Chondrocyte (in vitro differentiated cells): Measurements from ENCODE around the gene MYO1D. TPM values are rescaled to one million over a fixed set of nuclear protein-coding genes. Genes with fewer than 3 reads are reported as not detected.

Experiments used
- DNase-seq: peaks from one replicate; pipeline ENCODE4 v3.0.0; 2021; ENCODE audit warnings: mixed read lengths, low spot score
- H3K27ac Mint-ChIP-seq: one replicate; pipeline ENCODE4 v1.8.0; 2021; ENCODE audit warnings: mild to moderate bottlenecking, moderate library complexity, mixed read lengths; ENCODE audit not compliant: unreplicated experiment
- H3K27me3 Mint-ChIP-seq: 2 replicates; pipeline ENCODE4 v1.8.0; 2021; ENCODE audit warnings: low read depth, mixed read lengths
- H3K36me3 Mint-ChIP-seq: 2 replicates; pipeline ENCODE4 v1.8.0; 2021; ENCODE audit warnings: low read depth, mixed read lengths
- H3K4me1 Mint-ChIP-seq: 2 replicates; pipeline ENCODE4 v1.8.0; 2021; ENCODE audit warnings: low read depth, mild to moderate bottlenecking, mixed read lengths
- H3K4me3 Mint-ChIP-seq: one replicate; pipeline ENCODE4 v1.8.0; 2021; ENCODE audit warnings: mild to moderate bottlenecking, moderate library complexity, mixed read lengths; ENCODE audit not compliant: unreplicated experiment
- H3K9me3 Mint-ChIP-seq: 2 replicates; pipeline ENCODE4 v1.8.0; 2021; ENCODE audit warnings: low read depth, mixed read lengths
- total RNA-seq: library from RNA; stranded (reverse); gene quantifications from 3 replicates; pipeline ENCODE4 v1.2.1, GENCODE V29; 2021
- TF ChIP-seq, protein P1 (sequence below): fragments of 200-600 bp; sonication (generic); IDR thresholded peaks from 2 replicates; pipeline ENCODE4 v1.5.0; 2021; ENCODE audit warnings: antibody characterized with exemption, mild to moderate bottlenecking, moderate library complexity

Gene MYO1D
- total RNA-seq, 1 donor from 2014 or later, result 107 TPM

GRCh38 chr17:32602396-32602795, 274.5 kb downstream of the MYO1D start:
- no peak overlapping the region for H3K4me3 Mint-ChIP-seq
- H3K27me3 Mint-ChIP-seq, result no peaks in the 10 kb centered on the region
- H3K9me3 Mint-ChIP-seq, result peaks cover 12% of the 10 kb centered on the region
- peaks cover 37% of the 10 kb centered on the region for H3K36me3 Mint-ChIP-seq
- TF ChIP-seq, protein P1, sequence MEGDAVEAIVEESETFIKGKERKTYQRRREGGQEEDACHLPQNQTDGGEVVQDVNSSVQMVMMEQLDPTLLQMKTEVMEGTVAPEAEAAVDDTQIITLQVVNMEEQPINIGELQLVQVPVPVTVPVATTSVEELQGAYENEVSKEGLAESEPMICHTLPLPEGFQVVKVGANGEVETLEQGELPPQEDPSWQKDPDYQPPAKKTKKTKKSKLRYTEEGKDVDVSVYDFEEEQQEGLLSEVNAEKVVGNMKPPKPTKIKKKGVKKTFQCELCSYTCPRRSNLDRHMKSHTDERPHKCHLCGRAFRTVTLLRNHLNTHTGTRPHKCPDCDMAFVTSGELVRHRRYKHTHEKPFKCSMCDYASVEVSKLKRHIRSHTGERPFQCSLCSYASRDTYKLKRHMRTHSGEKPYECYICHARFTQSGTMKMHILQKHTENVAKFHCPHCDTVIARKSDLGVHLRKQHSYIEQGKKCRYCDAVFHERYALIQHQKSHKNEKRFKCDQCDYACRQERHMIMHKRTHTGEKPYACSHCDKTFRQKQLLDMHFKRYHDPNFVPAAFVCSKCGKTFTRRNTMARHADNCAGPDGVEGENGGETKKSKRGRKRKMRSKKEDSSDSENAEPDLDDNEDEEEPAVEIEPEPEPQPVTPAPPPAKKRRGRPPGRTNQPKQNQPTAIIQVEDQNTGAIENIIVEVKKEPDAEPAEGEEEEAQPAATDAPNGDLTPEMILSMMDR, result no peak
- H3K4me1 Mint-ChIP-seq, result peaks cover 3% of the 10 kb centered on the region
- H3K27ac Mint-ChIP-seq, result no peak overlapping the region
- DNase-seq, result no peak

DNA sequence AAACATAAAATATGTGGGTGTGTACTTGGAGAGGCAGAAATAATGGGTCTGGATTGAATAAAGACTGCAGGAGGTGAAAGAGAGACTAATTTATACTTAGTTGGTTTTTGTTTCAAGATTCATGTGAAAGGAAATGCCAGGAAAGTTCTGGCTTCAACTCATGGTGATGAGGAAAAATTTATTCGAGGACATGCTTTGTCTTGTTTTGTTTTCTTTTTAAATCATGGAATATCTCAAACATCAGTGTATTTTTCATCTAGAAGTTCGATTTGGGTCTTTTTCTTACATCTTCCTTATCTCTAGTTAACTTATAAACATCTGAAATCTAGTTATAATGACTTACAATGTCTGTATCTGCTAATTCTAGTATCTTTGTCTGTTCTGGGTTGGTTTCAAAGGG, 275.1 kb downstream of the MYO1D start:
- Mint-ChIP-seq H3K27me3 (no peaks in the 10 kb centered on the region), H3K4me1 (peaks cover 3% of the 10 kb centered on the region), H3K36me3 (peaks cover 37% of the 10 kb centered on the region), H3K9me3 (peaks cover 12% of the 10 kb centered on the region), H3K27ac (no peak overlapping the region), H3K4me3 (no peak overlapping the region)
- DNase-seq, result no peak
- TF ChIP-seq, protein P1, result no peak

- peaks cover 28% of the 10 kb centered on the region for H3K36me3 Mint-ChIP-seq
- H3K27ac Mint-ChIP-seq, result no peak overlapping the region
- H3K27me3 Mint-ChIP-seq, result no peaks in the 10 kb centered on the region
- H3K4me1 Mint-ChIP-seq, result peaks cover under 1% of the 10 kb centered on the region
- TF ChIP-seq, protein P1, result no peak
- no peak for DNase-seq
- peaks cover 12% of the 10 kb centered on the region for H3K9me3 Mint-ChIP-seq
- H3K4me3 Mint-ChIP-seq, result no peak overlapping the region
Measured at GRCh38 chr17:32596628-32597027, 280.3 kb downstream of the MYO1D start.

- TF ChIP-seq, protein P1, result no peak
- no peak overlapping the region for H3K27ac Mint-ChIP-seq
- peaks cover 12% of the 10 kb centered on the region for H3K9me3 Mint-ChIP-seq
- DNase-seq, result no peak
- no peaks in the 10 kb centered on the region for H3K4me1 Mint-ChIP-seq
- H3K36me3 Mint-ChIP-seq, result peaks cover 26% of the 10 kb centered on the region
- no peaks in the 10 kb centered on the region for H3K27me3 Mint-ChIP-seq
- no peak overlapping the region for H3K4me3 Mint-ChIP-seq
Measured at GRCh38 chr17:32596206-32596605, 280.7 kb downstream of the MYO1D start.

DNA sequence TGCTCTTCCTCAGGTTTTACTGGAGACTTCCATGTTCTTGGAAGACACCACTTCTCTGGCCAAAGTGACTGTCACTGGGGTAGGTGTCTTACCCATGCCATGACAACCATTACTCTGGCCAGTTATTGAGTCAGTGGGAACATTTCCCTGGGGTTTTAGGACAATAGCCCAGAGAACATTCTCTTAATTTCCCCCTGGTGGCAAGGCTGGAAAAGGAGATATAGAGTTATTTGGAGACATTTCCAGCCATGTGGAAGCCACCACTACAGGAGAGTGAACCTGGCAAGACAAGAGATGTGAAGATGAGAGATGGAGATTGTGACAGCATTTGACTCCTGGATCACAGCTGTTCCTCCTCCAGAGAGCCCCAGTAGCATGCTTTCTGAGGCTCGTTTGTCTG, 283.9 kb downstream of the MYO1D start:
- Mint-ChIP-seq H3K27me3 (no peaks in the 10 kb centered on the region), H3K4me3 (no peak overlapping the region), H3K4me1 (no peaks in the 10 kb centered on the region), H3K9me3 (no peaks in the 10 kb centered on the region), H3K36me3 (peaks cover 6% of the 10 kb centered on the region), H3K27ac (no peak overlapping the region)
- DNase-seq, result no peak
- TF ChIP-seq, protein P1, result no peak
